ENCODE data around the gene CAV3. TPM values are rescaled to one million over a fixed set of nuclear protein-coding genes. Genes with fewer than 3 reads are reported as not detected.

CAV3 gene
- total RNA-seq, 1 donor from 2014 or later = not detected

DNA sequence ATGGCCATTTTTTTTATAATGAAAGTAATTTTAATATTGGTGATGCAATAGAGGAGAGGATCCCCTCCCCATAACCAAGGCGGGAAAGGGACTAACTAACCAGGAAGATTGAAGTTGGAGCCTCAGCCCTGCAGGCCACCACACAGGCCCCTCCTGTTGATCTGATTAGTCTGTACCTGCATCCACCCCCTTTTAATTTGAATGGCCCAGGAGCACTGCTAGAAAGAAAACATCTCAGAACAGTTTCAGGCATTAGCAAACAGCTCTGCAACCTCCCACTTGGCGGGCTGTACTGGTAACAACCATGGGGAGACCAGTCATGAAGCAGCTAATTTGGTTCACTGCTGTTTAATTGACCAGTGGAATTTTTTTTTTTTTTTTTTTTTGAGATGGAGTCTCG is 10.3 kb downstream of the CAV3 start:
- Histone ChIP-seq H3K4me3 (ENCODE audit: low read depth, low read length) (no peak overlapping the region), H3K36me3 (ENCODE audit: control insufficient read depth, insufficient read depth, low read length) (no peaks in the 10 kb centered on the region), H3K27me3 (ENCODE audit: control insufficient read depth, insufficient read depth, low read length) (no peaks in the 10 kb centered on the region)
- TF ChIP-seq CTCF (IDR thresholded peaks at IDR 0.05; ENCODE audit: insufficient read depth, low read length, poor library complexity, severe bottlenecking) = no peak
- DNase-seq (ENCODE audit: low read depth) = no peak

GRCh38 chr3:8745619-8746370 is 12.2 kb downstream of the CAV3 start:
- Histone ChIP-seq H3K27me3 (ENCODE audit: control insufficient read depth, insufficient read depth, low read length) (no peaks in the 10 kb centered on the region), H3K36me3 (ENCODE audit: control insufficient read depth, insufficient read depth, low read length) (no peaks in the 10 kb centered on the region), H3K4me3 (ENCODE audit: low read depth, low read length) (no peak overlapping the region)
- no peak for TF ChIP-seq CTCF (IDR thresholded peaks at IDR 0.05; ENCODE audit: insufficient read depth, low read length, poor library complexity, severe bottlenecking)
- DNase-seq (ENCODE audit: low read depth) = no peak

DNA sequence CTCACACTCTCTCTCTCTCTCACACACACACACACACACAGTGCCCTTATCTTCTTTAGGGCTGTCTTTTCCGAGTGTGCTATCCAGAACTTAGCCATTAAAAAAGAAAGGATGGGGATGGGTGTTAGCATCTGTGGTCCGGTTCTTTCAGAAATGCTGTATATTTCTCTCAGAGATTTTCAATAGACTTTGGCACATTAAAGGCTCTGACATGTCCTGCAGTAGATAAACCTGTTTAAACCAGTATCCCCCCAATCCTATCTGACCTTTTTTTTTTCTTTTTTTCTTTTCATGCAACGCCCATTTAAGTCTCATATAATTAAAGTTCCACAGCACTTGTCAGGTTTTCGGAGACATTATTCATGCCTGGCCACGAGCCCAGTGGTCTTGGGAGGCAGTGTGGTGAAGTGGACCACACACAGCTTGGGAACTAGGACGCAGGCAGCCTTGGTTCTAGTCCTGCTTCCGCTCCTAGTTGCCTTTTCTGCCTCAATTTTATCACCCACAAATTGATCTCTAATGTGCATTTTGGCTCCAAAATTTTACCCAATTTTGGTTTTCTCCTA is 13.3 kb downstream of the CAV3 start:
- Histone ChIP-seq H3K36me3 (ENCODE audit: control insufficient read depth, insufficient read depth, low read length) (no peaks in the 10 kb centered on the region), H3K27me3 (ENCODE audit: control insufficient read depth, insufficient read depth, low read length) (no peaks in the 10 kb centered on the region), H3K4me3 (ENCODE audit: low read depth, low read length) (no peak overlapping the region)
- DNase-seq (ENCODE audit: low read depth) = no peak
- no peak for TF ChIP-seq CTCF (IDR thresholded peaks at IDR 0.05; ENCODE audit: insufficient read depth, low read length, poor library complexity, severe bottlenecking)

DNA sequence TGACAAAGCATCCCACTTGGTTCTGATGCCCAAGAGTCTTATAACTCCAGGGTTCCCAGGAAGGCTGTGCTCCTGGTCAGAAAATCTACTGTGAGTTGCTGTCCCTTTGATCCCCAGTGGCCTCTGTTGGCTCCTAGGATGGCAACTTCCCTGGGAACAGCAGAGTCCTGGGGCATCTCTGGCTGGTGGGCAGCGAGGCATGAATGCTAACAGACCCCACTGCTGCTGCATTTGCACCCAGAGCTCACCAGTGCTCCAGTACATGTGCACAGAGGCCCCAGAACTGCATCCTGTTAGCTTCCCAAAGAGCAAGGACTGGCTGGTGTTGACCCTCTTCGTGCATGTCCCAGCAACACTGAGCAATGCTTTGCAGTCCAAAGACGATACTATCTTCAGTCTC is 15.7 kb downstream of the CAV3 start:
- H3K36me3 ChIP-seq (ENCODE audit: control insufficient read depth, insufficient read depth, low read length) = no peaks in the 10 kb centered on the region
- H3K27me3 ChIP-seq (ENCODE audit: control insufficient read depth, insufficient read depth, low read length) = no peaks in the 10 kb centered on the region
- no peak for TF ChIP-seq CTCF (IDR thresholded peaks at IDR 0.05; ENCODE audit: insufficient read depth, low read length, poor library complexity, severe bottlenecking)
- no peak for DNase-seq (ENCODE audit: low read depth)
- no peak overlapping the region for H3K4me3 ChIP-seq (ENCODE audit: low read depth, low read length)

DNA sequence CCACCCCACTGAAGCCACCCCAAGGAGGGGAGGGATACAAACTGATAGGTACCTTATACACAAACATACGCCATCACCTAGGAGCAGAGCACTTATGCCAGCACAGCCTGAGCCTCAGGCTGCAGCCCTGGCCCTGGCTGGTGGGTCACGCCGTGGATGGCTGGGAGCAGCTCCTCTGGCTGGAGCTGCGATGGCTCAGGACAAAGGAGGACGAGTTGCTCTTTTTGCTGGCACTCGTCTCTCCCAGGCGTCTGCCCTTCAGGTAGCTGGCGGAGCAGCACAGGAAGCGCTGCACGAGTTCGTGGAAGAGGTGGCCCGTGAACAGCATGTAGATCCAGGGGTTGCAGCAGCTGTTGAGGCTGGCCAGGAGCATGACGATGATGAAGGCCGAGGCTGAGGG is 19.2 kb downstream of the CAV3 start:
- TF ChIP-seq CTCF (IDR thresholded peaks at IDR 0.05; ENCODE audit: insufficient read depth, low read length, poor library complexity, severe bottlenecking) = no peak
- no peaks in the 10 kb centered on the region for H3K27me3 ChIP-seq (ENCODE audit: control insufficient read depth, insufficient read depth, low read length)
- no peak for DNase-seq (ENCODE audit: low read depth)

GRCh38 chr3:8755097-8755496 is 21.5 kb downstream of the CAV3 start:
- Histone ChIP-seq H3K4me3 (ENCODE audit: low read depth, low read length) (no peak overlapping the region), H3K27me3 (ENCODE audit: control insufficient read depth, insufficient read depth, low read length) (no peaks in the 10 kb centered on the region), H3K36me3 (ENCODE audit: control insufficient read depth, insufficient read depth, low read length) (no peaks in the 10 kb centered on the region)
- DNase-seq (ENCODE audit: low read depth) = no peak
- no peak for TF ChIP-seq CTCF (IDR thresholded peaks at IDR 0.05; ENCODE audit: insufficient read depth, low read length, poor library complexity, severe bottlenecking)

More for the DNA sequence above, 19.2 kb downstream of the CAV3 start:
- H3K4me3 ChIP-seq (ENCODE audit: low read depth, low read length) = no peak overlapping the region
- no peaks in the 10 kb centered on the region for H3K36me3 ChIP-seq (ENCODE audit: control insufficient read depth, insufficient read depth, low read length)
